ENCODE measurements around the gene MTHFD1L. TPM values are rescaled to one million over a fixed set of nuclear protein-coding genes. Genes with fewer than 3 reads are reported as not detected.

Gene MTHFD1L
- polyA plus RNA-seq, 3 donors: 0.25 to 1.3 (median 0.39) TPM

DNA sequence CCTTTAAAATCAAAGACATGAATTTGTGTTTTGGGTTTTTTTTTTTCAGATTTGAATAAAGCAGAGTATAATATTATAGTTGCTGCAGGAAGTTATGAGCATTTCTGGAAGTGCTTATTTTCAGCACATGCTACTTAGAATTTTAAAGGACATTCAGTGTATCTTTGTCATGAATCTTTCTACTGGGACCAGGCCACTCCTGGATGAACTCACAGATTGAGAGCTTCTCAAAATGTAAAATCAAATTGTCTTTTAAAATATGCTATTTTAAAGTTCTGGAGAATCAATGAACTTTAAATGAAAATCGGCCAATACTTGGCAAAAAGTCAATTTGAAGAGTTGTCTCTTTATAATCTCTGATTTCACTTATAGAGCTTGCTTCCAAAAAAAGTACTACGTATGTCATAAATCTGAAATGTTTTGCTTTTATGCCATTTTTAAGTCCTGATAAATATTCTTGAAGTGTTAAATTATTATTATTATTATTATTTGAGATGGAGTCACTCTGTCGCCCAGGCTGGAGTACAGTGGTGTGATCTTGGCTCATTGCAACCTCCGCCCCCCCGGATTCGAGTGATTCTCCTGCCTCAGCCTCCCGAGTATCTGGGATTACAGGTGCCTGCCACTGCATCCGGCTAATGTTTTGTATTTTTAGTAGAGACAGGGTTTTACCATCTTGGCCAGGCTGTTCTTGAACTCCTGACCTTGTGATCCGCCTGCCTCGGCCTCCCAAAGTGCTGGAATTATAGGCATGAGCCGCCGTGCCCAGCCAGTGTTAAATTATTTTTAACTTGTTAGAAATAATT, 198.5 kb downstream of the MTHFD1L start:
- Mint-ChIP-seq H3K36me3 (no peaks in the 10 kb centered on the region), H3K9me3 (peaks cover 0 to 3% (median 0%) of the 10 kb centered on the region in 7 donors), H3K27me3 (ENCODE audit: low read depth in 3 of 3) (peaks cover 0 to 1% (median 0%) of the 10 kb centered on the region in 3 donors), H3K27ac (no peak overlapping the region), H3K4me3 (no peak overlapping the region), H3K4me1 (peaks cover 17% of the 10 kb centered on the region)
- 100% methylated on average over 4 of the region's 12 CpGs for WGBS (ENCODE audit: insufficient coverage)
- Histone ChIP-seq H3K4me1 (ENCODE audit: control insufficient read depth in 1 of 2, insufficient read depth in 2 of 2, low read length in 2 of 2) (peaks cover 14% of the 10 kb centered on the region in 2 donors), H3K4me2 (replicated peaks; ENCODE audit: extremely low read depth, low read length, poor library complexity, severe bottlenecking) (no peak overlapping the region), H3K27ac (ENCODE audit: low read depth in 1 of 2, low read length in 2 of 2) (no peak overlapping the region), H4K20me1 (ENCODE audit: insufficient read depth, low read length) (no peaks in the 10 kb centered on the region), H2AFZ (ENCODE audit: insufficient read depth, low read depth, low read length, poor library complexity, severe bottlenecking) (no peak overlapping the region), H3K79me2 (ENCODE audit: insufficient read depth, low read length) (no peaks in the 10 kb centered on the region), H3K27me3 (ENCODE audit: control insufficient read depth in 2 of 2, insufficient read depth in 2 of 2, low read length in 2 of 2) (no peaks in the 10 kb centered on the region), H3K36me3 (replicated peaks in 1 of 2; ENCODE audit: control insufficient read depth in 1 of 2, insufficient read depth in 2 of 2, low read length in 2 of 2) (no peaks in the 10 kb centered on the region), H3K9me3 (replicated peaks in 1 of 2; ENCODE audit: control insufficient read depth in 1 of 2, insufficient read depth in 1 of 2, low read length in 2 of 2) (no peaks in the 10 kb centered on the region), H3K9ac (ENCODE audit: insufficient read depth, low read length, poor library complexity, severe bottlenecking) (no peak overlapping the region), H3K4me3 (replicated peaks in 1 of 3; ENCODE audit: low read depth in 2 of 3, low read length in 3 of 3) (no peak overlapping the region)
- intact Hi-C loops (cut with micrococcal nuclease): loop anchor here in 1 of 2 donors (10.0 kb wide), 1 partner anchor 49 kb away; no protein-coding TSS in a partner anchor
- TF ChIP-seq, protein P1, sequence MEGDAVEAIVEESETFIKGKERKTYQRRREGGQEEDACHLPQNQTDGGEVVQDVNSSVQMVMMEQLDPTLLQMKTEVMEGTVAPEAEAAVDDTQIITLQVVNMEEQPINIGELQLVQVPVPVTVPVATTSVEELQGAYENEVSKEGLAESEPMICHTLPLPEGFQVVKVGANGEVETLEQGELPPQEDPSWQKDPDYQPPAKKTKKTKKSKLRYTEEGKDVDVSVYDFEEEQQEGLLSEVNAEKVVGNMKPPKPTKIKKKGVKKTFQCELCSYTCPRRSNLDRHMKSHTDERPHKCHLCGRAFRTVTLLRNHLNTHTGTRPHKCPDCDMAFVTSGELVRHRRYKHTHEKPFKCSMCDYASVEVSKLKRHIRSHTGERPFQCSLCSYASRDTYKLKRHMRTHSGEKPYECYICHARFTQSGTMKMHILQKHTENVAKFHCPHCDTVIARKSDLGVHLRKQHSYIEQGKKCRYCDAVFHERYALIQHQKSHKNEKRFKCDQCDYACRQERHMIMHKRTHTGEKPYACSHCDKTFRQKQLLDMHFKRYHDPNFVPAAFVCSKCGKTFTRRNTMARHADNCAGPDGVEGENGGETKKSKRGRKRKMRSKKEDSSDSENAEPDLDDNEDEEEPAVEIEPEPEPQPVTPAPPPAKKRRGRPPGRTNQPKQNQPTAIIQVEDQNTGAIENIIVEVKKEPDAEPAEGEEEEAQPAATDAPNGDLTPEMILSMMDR (IDR thresholded peaks at IDR 0.05): no peak
- DNase-seq: no peak

DNA sequence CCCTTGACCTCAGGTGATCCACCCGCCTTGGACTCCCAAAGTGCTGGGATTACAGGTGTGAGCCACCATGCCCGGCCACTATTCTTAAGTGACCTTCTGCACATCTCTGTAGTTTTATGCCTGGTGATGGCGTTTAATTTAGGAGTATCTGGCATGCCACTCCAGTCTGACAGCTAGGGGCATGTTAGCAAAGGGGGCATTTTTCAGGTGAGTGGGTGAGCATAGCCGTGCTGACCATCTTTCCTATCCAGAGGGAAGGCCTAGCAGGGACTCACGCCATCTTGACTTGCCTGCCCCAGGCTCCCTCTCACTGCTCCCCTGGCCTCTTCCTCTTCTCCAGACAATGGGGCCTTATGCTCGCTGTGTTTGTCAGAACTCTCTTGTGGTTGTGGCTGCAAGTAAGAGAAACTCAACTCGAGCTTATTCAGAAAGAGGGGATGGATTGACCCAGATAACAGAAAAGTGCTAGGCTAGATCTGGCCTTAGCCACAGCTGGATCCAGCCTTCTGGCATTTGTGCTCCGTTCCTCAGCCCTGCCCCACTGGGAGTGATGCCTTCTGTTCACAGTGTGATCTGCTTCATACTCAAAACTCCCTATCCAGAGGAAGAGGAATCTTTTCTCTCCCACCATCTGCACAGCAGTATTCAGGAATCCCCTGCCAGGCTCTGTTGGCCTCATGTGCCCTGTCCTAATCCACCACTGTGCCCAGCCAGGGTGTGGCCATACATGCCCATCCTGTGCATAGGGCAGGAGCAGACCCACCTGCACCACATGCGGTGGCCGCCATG, 199.7 kb downstream of the MTHFD1L start:
- no peaks in the 10 kb centered on the region for H3K36me3 Mint-ChIP-seq
- no peaks in the 10 kb centered on the region for H3K79me2 ChIP-seq (ENCODE audit: insufficient read depth, low read length)
- peak overlapping the region in 1 of 7 donors; percentile 46 for H3K27ac Mint-ChIP-seq
- no peak overlapping the region for H3K4me3 ChIP-seq (replicated peaks in 1 of 3; ENCODE audit: low read depth in 2 of 3, low read length in 3 of 3)
- DNase-seq: no peak
- H3K27ac ChIP-seq (ENCODE audit: low read depth in 1 of 2, low read length in 2 of 2): no peak overlapping the region
- H4K20me1 ChIP-seq (ENCODE audit: insufficient read depth, low read length): no peaks in the 10 kb centered on the region
- peaks cover 2% of the 10 kb centered on the region in 2 donors for H3K4me1 ChIP-seq (ENCODE audit: control insufficient read depth in 1 of 2, insufficient read depth in 2 of 2, low read length in 2 of 2)
- peaks cover 0 to 3% (median 0%) of the 10 kb centered on the region in 7 donors for H3K9me3 Mint-ChIP-seq
- intact Hi-C loops (cut with micrococcal nuclease): loop anchor here in 1 of 2 donors (10.0 kb wide), 1 partner anchor 50 kb away; no protein-coding TSS in a partner anchor
- H3K36me3 ChIP-seq (replicated peaks in 1 of 2; ENCODE audit: control insufficient read depth in 1 of 2, insufficient read depth in 2 of 2, low read length in 2 of 2): no peaks in the 10 kb centered on the region
- no peaks in the 10 kb centered on the region for H3K27me3 ChIP-seq (ENCODE audit: control insufficient read depth in 2 of 2, insufficient read depth in 2 of 2, low read length in 2 of 2)
- no peaks in the 10 kb centered on the region for H3K9me3 ChIP-seq (replicated peaks in 1 of 2; ENCODE audit: control insufficient read depth in 1 of 2, insufficient read depth in 1 of 2, low read length in 2 of 2)
- no peak overlapping the region for H2AFZ ChIP-seq (ENCODE audit: insufficient read depth, low read depth, low read length, poor library complexity, severe bottlenecking)
- peaks cover 0 to 1% (median 0%) of the 10 kb centered on the region in 3 donors for H3K27me3 Mint-ChIP-seq (ENCODE audit: low read depth in 3 of 3)
- H3K4me2 ChIP-seq (replicated peaks; ENCODE audit: extremely low read depth, low read length, poor library complexity, severe bottlenecking): no peak overlapping the region
- no peak overlapping the region for H3K4me3 Mint-ChIP-seq
- peaks cover 6% of the 10 kb centered on the region for H3K4me1 Mint-ChIP-seq
- TF ChIP-seq, protein P1 (IDR thresholded peaks at IDR 0.05): no peak
- WGBS (ENCODE audit: insufficient coverage): 97% methylated on average over 3 of the region's 10 CpGs
- H3K9ac ChIP-seq (ENCODE audit: insufficient read depth, low read length, poor library complexity, severe bottlenecking): no peak overlapping the region

Measured in CD14-positive monocyte (primary cell).